GM12891 (cell line): ENCODE results near the gene GNL1.

Experiments
- POLR2A ChIP-seq: IDR thresholded peaks from 2 replicates; pipeline ENCODE4 v1.6.1; 2011; ENCODE audit warnings: low read depth, low read length, control low read depth
- POLR2AphosphoS5 ChIP-seq: IDR thresholded peaks from 2 replicates; pipeline ENCODE4 v1.6.1; 2011; ENCODE audit warnings: low read depth, low read length, control low read depth
- TAF1 ChIP-seq: IDR thresholded peaks from 2 replicates; pipeline ENCODE4 v1.6.1; 2011; ENCODE audit warnings: low read depth, low read length, control low read depth

DNA sequence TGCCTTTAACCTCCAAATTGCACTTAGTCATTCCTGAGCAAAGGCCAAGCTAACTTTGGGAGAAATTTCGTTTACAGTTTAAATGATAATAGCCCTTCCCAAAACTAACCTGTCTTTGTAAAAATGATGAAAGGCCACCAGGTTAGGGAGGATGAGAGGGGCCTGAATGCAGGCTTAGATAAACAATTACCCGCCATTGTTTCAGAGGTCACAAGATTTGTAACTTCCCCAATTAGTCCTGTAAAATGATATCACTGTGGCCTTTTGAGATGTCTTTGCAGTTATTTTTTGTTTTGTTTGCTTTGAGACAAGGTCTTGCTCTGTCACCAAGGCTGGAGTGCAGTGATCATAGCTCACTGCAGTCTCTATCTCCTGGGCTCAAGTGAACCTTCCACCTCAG is 26.3 kb downstream of the GNL1 start:
- no peak for TF ChIP-seq POLR2A
- TF ChIP-seq TAF1, result no peak
- TF ChIP-seq POLR2AphosphoS5, result no peak
